HK-2 (cell line): ENCODE measurements around the gene ZDHHC12.

Source experiments
- DNase-seq: peaks from one replicate; pipeline ENCODE4 v3.0.0-alpha.2; 2018; ENCODE audit not compliant: unreplicated experiment

ZDHHC12 gene

GRCh38 chr9:128723866-128724743 lies at the start of gene ZDHHC12:
ZDHHC12 (minus strand) TSS chr9:128724127; CDS start chr9:128724093, 34 bp downstream.
- DNase-seq, result peak; percentile 99

- DNase-seq, result no peak
Observed at GRCh38 chr9:128773049-128773448, 49.1 kb upstream of the ZDHHC12 start.

DNA sequence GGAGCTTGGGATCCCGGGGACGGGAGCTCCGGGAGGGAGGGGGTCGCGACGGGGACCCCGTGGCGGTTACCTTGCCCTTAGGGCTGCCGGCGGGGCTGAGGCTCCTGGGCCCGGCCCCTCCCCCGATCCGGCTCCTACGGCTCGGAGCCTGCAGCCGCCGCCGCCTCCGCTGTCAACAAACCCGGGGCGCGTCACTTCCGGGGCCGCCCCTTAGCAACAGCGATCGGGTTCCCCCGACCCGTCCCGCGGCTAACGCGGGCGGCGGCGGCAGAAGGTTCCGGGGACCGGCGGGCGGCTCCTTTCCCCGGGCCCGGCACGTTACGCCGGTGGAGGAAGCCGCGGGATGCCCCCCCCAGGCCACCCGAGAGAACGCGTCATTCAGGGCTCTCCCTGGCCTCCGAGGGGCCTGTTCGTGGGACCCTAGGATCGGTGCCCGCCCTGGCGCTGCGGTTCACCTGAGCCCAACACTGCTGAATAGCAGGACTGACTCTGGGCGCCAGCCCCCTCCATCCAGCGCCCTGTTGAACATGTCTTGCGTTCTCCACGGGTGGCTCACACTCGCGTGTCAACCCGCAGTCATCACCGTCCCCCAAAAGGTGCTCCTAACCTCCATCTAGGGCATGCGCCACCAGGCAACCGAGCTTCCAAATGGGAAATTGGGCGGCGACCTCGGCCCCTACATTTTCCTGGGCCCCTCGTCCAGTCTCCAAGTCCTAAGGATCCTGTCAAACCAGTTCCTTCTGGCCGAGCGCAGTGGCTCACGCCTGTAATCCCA lies 48.0 kb upstream of the ZDHHC12 start, which contains the start of gene ZER1:
TSS of gene ZER1 (minus strand) at position 183 of the 775 bp plus-strand sequence. CDS start 16,362 bp downstream, outside the sequence.
- DNase-seq, result peak; percentile 84

DNA sequence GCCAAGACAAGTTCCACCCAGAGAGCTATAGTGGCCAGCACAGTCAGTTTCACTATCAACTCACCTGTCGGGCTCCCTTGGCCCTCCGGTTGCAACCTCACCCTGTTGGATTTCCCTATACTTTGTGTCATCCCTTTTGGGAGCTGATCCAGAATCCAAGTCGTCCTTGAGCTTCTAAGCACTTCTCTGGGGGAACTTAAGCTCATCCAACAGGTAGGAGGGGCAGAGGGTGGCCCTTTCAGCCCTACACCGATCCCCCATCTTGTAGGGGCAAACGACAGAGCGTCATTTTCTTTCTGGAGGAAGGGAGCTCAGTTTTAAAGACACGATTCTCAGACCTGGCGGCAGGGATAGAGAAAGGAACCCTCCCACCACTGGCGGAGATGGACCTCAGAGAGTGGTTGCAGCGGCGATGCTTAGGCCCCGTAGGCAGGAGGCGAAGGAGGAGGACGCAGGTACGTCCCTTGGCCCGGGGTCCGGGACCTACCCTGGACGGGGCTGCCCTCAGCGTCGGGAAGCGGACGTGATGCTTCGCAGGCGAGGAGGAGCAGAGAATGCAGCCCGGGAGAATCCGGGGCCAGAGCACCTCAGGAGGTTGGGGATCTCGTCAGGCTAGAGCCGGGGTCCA lies 47.3 kb upstream of the ZDHHC12 start:
- peak; percentile 40 for DNase-seq

- no peak for DNase-seq
Observed at GRCh38 chr9:128770286-128771030, 46.5 kb upstream of the ZDHHC12 start.

- DNase-seq, result no peak
Observed at GRCh38 chr9:128768606-128769005, 44.7 kb upstream of the ZDHHC12 start.

DNA sequence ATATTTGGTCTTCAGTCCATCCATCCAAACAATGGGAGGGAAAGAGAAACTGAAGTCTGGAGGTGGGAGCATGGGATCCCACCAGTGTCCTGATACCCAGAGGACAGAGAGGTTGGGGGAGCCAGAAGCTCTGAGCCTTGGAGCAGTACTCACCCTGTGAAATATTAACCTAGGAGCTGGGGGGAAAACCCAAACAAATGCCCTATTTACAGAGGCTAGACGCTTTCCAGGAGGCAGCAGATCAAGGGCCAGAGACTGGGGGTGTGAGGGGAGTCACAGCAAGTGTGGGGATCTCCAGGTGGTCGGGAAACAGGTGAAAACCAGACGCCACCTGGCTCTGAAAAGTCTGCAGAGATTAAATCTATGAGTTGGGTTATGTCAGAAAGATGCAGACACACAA lies 41.6 kb upstream of the ZDHHC12 start:
- DNase-seq, result no peak

DNA sequence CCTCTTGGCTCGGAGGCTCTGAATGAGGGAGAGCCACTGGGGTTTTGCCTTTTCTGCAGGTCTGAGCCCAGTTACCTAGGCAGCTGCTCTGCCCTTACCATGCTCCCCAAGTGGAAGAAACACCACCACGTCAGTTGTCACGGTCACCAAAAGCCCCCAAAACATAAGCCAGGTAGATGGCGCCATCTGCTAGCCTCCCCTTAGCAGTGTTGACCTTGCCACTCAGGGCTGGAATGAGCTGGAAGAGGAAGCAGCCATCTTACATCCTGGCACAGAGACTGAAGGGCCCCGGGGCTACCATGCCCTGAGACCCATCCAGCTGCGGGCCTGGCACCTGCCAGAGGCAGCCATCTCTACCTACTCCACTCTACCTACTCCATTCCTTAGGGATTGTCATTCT lies 40.4 kb upstream of the ZDHHC12 start:
- DNase-seq, result no peak

DNA sequence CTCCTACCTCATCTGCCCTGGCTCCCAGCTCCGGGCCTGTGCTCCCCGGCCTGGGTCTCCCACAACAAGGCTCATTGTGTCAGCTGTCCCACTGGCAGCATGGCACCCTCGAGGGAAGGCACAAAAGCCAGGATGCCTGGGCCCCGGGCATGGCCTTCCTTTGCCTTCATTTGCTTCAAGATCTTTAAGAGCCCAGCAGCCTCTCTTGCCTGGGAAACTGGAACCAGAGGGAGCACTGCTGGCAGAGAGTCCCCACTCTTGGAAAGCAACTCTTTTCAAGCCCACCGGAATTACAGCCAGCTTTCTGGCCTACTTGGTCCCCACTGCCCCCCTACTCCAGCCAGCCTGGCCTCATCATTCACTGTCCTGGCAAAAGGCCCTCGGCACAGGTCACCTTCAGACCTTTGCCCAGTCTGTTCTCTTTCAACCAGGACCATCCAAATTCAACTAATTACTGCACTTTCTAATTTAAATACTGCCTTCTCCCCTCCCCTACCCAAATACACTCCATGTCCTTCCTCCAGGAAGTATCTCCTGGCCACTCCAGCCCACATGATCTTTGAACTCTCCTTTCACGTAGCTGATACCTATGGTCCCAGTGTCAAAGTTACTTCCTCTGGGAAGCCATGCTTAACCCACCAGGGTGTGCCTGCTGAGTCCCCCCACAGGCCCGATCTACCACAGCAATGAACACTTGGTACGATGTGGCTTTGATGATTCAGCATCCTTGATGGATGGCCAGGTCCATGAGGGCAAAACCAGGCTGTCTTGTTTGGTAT lies 38.9 kb upstream of the ZDHHC12 start:
- DNase-seq, result no peak

- no peak for DNase-seq
Observed at GRCh38 chr9:128757602-128758001, 33.7 kb upstream of the ZDHHC12 start.

DNA sequence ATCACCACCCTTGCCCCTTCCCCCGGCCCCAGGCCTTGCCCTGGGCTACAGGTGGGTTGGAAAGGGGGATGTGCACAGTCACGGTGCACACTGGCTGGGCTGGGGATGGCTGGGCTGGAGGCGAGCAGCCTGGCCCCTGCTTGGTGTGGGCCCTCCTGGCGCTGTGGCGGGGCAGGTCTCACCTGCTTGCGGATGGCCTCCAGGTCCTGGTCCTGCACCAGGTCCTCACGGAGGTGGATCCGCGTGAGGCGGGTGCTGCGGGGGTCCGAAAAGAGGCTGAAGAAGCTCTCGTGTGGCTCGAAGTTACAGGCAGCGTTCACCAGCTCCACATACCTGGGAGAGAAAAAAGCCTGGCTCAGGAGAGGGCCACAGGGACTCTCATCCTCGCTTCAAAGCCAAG lies 29.7 kb upstream of the ZDHHC12 start:
- no peak for DNase-seq

GRCh38 chr9:128750926-128751595 lies 27.1 kb upstream of the ZDHHC12 start:
- no peak for DNase-seq

DNA sequence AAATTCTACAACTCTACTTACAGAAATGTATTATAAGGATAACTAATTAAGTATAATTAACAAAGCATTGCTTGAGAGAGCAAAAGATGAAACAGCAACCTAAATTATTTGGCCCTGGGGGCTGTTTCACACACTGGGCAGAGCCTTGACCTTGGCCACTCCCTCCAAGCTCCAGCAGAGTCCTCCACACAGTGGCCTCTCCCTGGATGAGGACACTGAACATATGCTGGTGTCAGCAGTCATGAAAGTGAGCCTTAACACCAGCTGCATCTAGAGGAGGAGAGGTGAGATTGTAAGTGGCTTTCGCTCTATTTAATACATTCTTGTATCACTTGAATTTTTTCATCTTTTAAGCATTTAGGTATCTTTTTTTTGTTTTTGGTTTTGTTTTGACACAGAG lies 23.3 kb upstream of the ZDHHC12 start:
- DNase-seq, result no peak

GRCh38 chr9:128743421-128743820 lies 19.5 kb upstream of the ZDHHC12 start:
- no peak for DNase-seq

- no peak for DNase-seq
Observed at GRCh38 chr9:128742401-128742800, 18.5 kb upstream of the ZDHHC12 start.

DNA sequence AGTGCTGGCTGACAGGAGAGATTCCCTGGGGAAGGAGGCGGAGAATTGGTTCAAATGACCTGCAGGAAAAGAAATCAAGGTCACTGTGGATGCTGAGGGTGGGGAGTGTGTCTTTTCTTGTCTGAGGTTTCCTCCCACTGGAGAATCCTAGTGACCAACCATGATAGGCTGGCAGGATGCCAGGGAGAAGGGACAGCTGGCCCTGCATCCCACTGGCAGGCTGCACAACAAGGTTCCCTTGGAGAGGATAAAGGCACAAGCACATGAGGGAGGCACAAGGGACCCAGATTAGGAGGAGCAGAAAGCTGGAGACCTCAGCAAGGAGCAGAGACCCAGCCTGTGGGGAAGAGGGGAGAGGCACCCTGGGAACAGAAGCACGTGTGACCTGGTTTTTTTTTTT lies 11.4 kb upstream of the ZDHHC12 start:
- no peak for DNase-seq

DNA sequence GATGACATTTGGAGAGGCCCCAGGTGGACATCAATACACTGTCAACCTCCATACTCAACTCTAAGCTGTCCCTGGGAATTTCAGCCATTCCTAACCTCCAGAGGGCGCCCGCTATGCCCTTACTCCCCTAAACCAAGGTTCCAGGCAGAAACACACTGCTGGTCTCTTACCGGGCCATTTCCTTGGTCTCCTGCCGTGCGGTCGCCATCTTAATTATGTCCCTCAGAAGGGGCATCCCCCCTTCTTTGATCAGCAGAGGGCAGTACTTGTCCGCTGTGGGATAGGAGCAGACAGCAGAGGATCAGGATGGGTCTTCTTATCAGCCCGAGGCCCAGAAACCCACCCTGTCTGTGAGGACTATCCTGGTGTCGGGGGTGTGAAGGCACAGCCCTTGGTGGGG lies 9.3 kb upstream of the ZDHHC12 start:
- peak; percentile 30 for DNase-seq

- DNase-seq, result no peak
Observed at GRCh38 chr9:128732576-128732975, 8.6 kb upstream of the ZDHHC12 start.

DNA sequence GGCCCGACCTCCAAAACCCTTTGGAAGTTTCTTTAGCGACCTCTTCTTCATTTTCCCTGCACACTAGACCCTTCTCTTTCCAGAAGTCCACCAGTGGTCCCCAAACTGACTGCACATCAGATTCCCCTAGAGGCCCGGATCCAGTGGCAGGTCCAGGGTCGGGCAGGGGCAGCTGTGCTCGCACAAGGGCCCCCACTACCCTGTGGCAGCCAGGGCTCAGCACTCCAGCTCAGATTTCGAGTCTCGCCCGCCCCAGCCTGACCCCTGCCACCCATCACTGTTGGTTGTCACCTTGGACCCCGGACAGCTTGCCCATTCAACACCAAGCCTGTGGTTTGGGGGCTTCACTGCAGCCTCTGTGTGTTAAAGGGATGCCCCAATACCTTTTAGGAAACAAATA lies 7.8 kb upstream of the ZDHHC12 start:
- DNase-seq, result no peak

DNA sequence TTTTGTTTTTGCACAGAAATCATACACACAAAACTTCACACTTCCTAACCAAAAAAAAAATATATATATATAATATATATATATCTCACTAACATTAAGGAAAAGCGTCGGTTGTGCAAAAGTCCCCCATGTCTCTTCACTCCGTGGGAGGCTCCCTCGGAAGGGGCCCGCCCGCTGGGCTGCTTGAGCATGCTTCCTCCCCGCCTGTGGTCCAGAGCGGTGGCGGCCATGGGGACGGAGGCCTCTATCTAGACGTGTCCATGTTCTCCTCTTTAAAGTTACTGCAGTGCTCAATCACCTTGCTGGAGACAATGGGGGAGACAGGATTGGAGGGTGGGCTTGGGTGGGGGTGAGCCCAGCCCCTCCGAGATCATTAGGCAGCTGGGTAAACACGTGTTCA lies 7.2 kb upstream of the ZDHHC12 start:
- DNase-seq, result no peak
